Keratinocyte (primary cell): ENCODE measurements around the gene LRIT2. TPM values are rescaled to one million over a fixed set of nuclear protein-coding genes. Genes with fewer than 3 reads are reported as not detected.

ENCODE experiments used
- DNase-seq: peaks from one replicate; pipeline ENCODE4 v3.0.0-alpha.2; 2011; ENCODE audit warnings: low read depth, missing footprints, low spot score
- FAIRE-seq: peaks from 2 replicates; lab custom pipeline; 2011; peaks lifted over from hg19 to GRCh38; lab: Jason Lieb, UNC
- H2AFZ ChIP-seq: 2 replicates; pipeline ENCODE4 v1.6.0; 2012; ENCODE audit warnings: low read length, control low read depth, inconsistent platforms; ENCODE audit not compliant: control insufficient read depth
- H3K27ac ChIP-seq: 2 replicates; pipeline ENCODE4 v1.5.1; 2011; ENCODE audit warnings: low read length; ENCODE audit not compliant: control insufficient read depth, insufficient read depth
- H3K27me3 ChIP-seq: 3 replicates; pipeline ENCODE4 v1.6.0; 2011; ENCODE audit warnings: low read length; ENCODE audit not compliant: control insufficient read depth, insufficient read depth; ENCODE audit errors: extremely low read depth
- H3K36me3 ChIP-seq, 2 experiments: 2 replicates in 1 of 2; 3 replicates in 1 of 2; pipeline ENCODE4 v1.5.1; 2011; ENCODE audit warnings: low read length in 2 of 2, mild to moderate bottlenecking in 1 of 2; ENCODE audit not compliant: control insufficient read depth in 2 of 2, insufficient read depth in 2 of 2; ENCODE audit errors: extremely low read depth in 1 of 2
- H3K4me1 ChIP-seq: 3 replicates; pipeline ENCODE4 v1.5.1; 2011; ENCODE audit warnings: low read length; ENCODE audit not compliant: control insufficient read depth, insufficient read depth; ENCODE audit errors: extremely low read depth
- H3K4me2 ChIP-seq: 3 replicates; pipeline ENCODE4 v1.6.0; 2011; ENCODE audit warnings: low read depth, low read length; ENCODE audit not compliant: control insufficient read depth, insufficient read depth; ENCODE audit errors: extremely low read depth
- H3K4me3 ChIP-seq, 3 experiments: fragments of 200-600 bp in 1 of 3; sonication (generic) in 1 of 3; 2 replicates in 2 of 3; 3 replicates in 1 of 3; pipeline ENCODE4 v1.5.1; 2011 to 2016; ENCODE audit warnings: low read length in 3 of 3, mild to moderate bottlenecking in 3 of 3, control low read depth in 2 of 3, inconsistent platforms in 1 of 3, low read depth in 1 of 3, mixed read lengths in 1 of 3, mixed run types in 1 of 3, moderate library complexity in 1 of 3; ENCODE audit not compliant: control insufficient read depth in 2 of 3, insufficient read depth in 2 of 3; ENCODE audit errors: extremely low read depth in 1 of 3
- H3K79me2 ChIP-seq: 2 replicates; pipeline ENCODE4 v1.6.0; 2012; ENCODE audit warnings: low read length; ENCODE audit not compliant: control insufficient read depth, insufficient read depth
- H3K9ac ChIP-seq: 3 replicates; pipeline ENCODE4 v1.6.0; 2011; ENCODE audit warnings: low read length; ENCODE audit not compliant: control insufficient read depth, insufficient read depth; ENCODE audit errors: extremely low read depth
- H3K9me1 ChIP-seq: 3 replicates; pipeline ENCODE4 v1.6.0; 2011; ENCODE audit warnings: low read length; ENCODE audit not compliant: control insufficient read depth, insufficient read depth; ENCODE audit errors: extremely low read depth
- H3K9me3 ChIP-seq: 2 replicates; pipeline ENCODE4 v1.5.1; 2012; ENCODE audit warnings: low read depth, low read length; ENCODE audit not compliant: control insufficient read depth
- H4K20me1 ChIP-seq: 3 replicates; pipeline ENCODE4 v1.6.0; 2011; ENCODE audit warnings: low read length; ENCODE audit not compliant: control insufficient read depth, insufficient read depth; ENCODE audit errors: extremely low read depth
- EZH2 ChIP-seq: IDR thresholded peaks from one replicate; pipeline ENCODE4 v1.6.1; 2012; ENCODE audit warnings: inconsistent platforms, mild to moderate bottlenecking, low read length, moderate library complexity
- dilution Hi-C: fragments of 300-500 bp; cut with MboI; formaldehyde crosslinking; loops from one replicate; pipeline ENCODE4 v1.7.0; 2020; ENCODE audit warnings: low sequenced_read_pairs; ENCODE audit not compliant: extremely low pct_ligation_motif_present
- polyA plus RNA-seq, 5 experiments: library from polyadenylated mRNA; depleted of rRNA in 3 of 5; stranded (reverse) in 3 of 5; stranded (forward) in 1 of 5; unstranded in 1 of 5; fragments of >200 nt; gene quantifications; 1 replicate in 1 of 5; 2 replicates in 3 of 5; 3 replicates in 1 of 5; pipeline versions ENCODE4 v1.2.1 to v1.2.3, GENCODE V29; 2011 to 2012; ENCODE audit warnings: missing spikeins in 2 of 5, low read depth in 1 of 5, low replicate concordance in 1 of 5
- TF ChIP-seq, protein P1 (sequence below), 3 experiments: IDR thresholded peaks in 1 of 3; conservative IDR thresholded peaks in 1 of 3; optimal IDR thresholded peaks in 1 of 3; 2 replicates in 2 of 3; 3 replicates in 1 of 3; pipeline versions ENCODE3 to v1.5.1; 2011; ENCODE audit warnings: low read length in 3 of 3, mild to moderate bottlenecking in 3 of 3, moderate library complexity in 2 of 3, control low read depth in 1 of 3, inconsistent platforms in 1 of 3; ENCODE audit not compliant: insufficient read depth in 2 of 3; ENCODE audit errors: extremely low read depth in 1 of 3

LRIT2 gene
- polyA plus RNA-seq, 1 donor (not counting 4 experiments of a cell fraction or from before 2014, with no cell fraction given) = not detected

DNA sequence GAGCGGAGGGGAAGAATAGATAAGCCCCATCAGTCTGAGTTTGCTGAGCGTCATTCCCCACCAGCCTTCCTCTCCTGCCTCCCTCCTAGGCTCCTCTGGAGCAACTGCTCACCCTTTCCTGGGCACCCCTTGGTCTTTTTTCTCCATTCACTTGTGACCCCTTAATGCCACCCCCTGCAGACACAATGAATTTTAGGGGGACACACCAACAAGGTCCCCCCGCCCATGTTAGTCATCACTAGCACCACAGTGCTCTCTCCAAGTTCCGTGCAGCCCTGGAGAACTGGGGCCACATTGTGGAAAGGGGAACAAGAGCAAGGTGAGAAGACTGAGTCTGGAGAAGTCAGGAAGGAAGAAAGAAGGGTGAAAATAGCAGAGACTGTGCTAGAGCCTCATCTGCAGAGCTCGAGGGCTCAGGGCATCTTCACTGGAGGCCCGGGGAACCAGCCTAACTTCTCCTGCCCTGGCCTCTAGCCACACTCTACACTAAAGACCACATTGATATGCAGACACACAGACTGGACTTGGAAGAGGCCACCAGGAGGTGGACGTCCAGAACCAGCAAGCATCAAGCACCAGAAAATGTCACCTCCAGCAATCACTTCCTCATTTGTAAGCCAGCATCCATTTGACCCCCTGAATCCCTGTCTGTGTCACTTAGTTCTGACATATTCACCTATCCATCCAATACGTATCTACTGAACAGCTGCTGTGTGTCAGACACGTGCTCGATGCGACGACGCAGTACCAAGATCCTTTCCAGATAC is 37.0 kb upstream of the LRIT2 start:
- dilution Hi-C loops = no loop called here

DNA sequence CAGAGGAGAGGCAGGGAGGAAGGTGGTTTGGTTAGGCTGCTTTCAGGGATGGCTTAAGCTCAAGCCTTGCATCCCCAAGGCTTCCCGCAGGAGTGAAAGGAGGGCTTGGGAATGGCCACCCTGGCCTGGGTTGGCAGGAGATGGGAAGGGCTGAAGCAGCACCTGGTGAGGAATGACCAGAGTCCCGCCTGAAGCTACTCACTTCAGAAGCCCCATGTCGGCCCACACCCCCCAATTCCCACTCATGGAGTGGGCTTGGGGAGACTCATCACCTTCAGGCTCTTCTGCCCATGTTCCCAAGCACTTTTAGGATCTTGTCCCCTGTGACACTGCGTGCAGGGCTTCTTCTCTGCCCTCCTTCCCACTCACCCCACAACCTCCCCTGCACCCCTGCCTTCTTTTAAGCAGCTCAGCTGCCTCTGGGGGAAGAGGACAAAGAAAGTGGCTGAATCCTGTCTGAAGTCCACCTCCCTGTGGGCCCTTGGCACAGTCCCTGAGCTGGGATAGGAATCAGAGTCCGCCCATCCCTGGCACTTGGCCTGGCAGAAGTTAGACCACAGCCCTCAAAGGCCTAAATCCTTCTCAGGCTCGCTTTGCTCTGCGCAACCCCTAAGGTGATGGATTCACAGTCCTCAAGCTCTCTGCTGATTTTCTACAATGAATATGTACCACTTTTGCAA is 36.0 kb upstream of the LRIT2 start:
- dilution Hi-C loops = no loop called here
- Histone ChIP-seq H3K27me3 (no peaks in the 10 kb centered on the region), H3K27ac (no peak overlapping the region), H3K4me1 (no peaks in the 10 kb centered on the region), H3K9me1 (no peaks in the 10 kb centered on the region), H2AFZ (no peak overlapping the region), H3K4me2 (no peak overlapping the region), H3K79me2 (no peaks in the 10 kb centered on the region), H3K36me3 (no peaks in the 10 kb centered on the region), H3K9me3 (no peaks in the 10 kb centered on the region), H4K20me1 (no peaks in the 10 kb centered on the region), H3K9ac (no peak overlapping the region), H3K4me3 (no peak overlapping the region)
- DNase-seq (no peak), FAIRE-seq (no peak)
- TF ChIP-seq EZH2 = no peak
- TF ChIP-seq, protein P1, sequence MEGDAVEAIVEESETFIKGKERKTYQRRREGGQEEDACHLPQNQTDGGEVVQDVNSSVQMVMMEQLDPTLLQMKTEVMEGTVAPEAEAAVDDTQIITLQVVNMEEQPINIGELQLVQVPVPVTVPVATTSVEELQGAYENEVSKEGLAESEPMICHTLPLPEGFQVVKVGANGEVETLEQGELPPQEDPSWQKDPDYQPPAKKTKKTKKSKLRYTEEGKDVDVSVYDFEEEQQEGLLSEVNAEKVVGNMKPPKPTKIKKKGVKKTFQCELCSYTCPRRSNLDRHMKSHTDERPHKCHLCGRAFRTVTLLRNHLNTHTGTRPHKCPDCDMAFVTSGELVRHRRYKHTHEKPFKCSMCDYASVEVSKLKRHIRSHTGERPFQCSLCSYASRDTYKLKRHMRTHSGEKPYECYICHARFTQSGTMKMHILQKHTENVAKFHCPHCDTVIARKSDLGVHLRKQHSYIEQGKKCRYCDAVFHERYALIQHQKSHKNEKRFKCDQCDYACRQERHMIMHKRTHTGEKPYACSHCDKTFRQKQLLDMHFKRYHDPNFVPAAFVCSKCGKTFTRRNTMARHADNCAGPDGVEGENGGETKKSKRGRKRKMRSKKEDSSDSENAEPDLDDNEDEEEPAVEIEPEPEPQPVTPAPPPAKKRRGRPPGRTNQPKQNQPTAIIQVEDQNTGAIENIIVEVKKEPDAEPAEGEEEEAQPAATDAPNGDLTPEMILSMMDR (optimal IDR thresholded peaks at IDR 0.05 in 1 of 3, IDR thresholded peaks at IDR 0.05 in 1 of 3, conservative IDR thresholded peaks at IDR 0.05 in 1 of 3; ENCODE audit: extremely low read depth in 1 of 3, insufficient read depth in 2 of 3, low read length in 3 of 3) = no peak

More for the DNA sequence above, 37.0 kb upstream of the LRIT2 start:
- H3K36me3 ChIP-seq = no peaks in the 10 kb centered on the region
- H3K79me2 ChIP-seq = no peaks in the 10 kb centered on the region
- no peak overlapping the region for H3K4me2 ChIP-seq
- FAIRE-seq = no peak
- no peak overlapping the region for H3K27ac ChIP-seq
- no peak overlapping the region for H3K4me3 ChIP-seq
- no peak for TF ChIP-seq EZH2
- TF ChIP-seq, protein P1 (optimal IDR thresholded peaks at IDR 0.05 in 1 of 3, IDR thresholded peaks at IDR 0.05 in 1 of 3, conservative IDR thresholded peaks at IDR 0.05 in 1 of 3; ENCODE audit: extremely low read depth in 1 of 3, insufficient read depth in 2 of 3, low read length in 3 of 3) = no peak
- H3K4me1 ChIP-seq = no peaks in the 10 kb centered on the region
- H3K27me3 ChIP-seq = no peaks in the 10 kb centered on the region
- H3K9me3 ChIP-seq = no peaks in the 10 kb centered on the region
- no peak overlapping the region for H3K9ac ChIP-seq
- no peaks in the 10 kb centered on the region for H4K20me1 ChIP-seq
- H2AFZ ChIP-seq = no peak overlapping the region
- no peak for DNase-seq
- no peaks in the 10 kb centered on the region for H3K9me1 ChIP-seq
